A549 (cell line): ENCODE measurements around the gene SLC5A10. TPM values are rescaled to one million over a fixed set of nuclear protein-coding genes. Genes with fewer than 3 reads are reported as not detected.
"Not testable (repeated sequence)": the region's sequence is repeated elsewhere in the genome, so short reads cannot be mapped to it uniquely, and the experiment has no call there.

ENCODE experiments used
- ATAC-seq, 2 experiments: fragments of 200-7000 bp in 1 of 2; fragments of >200 bp in 1 of 2; cut with Nextera tagmentation in 1 of 2; cut with Tn5 transposase in 1 of 2; 3 replicates each; pipeline versions ENCODE4 v1.8.0 to v1.9.1; 2018 to 2020; ENCODE audit warnings: mild to moderate bottlenecking in 1 of 2, moderate library complexity in 1 of 2
- CTCF ChIA-PET: fragments of 300-600 bp; sonication (Branson Sonifier 250); formaldehyde crosslinking; extraction: SDS; loops from one replicate; lab custom pipeline; 2021; ENCODE audit warnings: antibody characterized with exemption, inconsistent platforms; lab: Yijun Ruan, JAX
- POLR2A ChIA-PET: fragments of 350-600 bp; formaldehyde crosslinking; extraction: SDS; loops from one replicate; lab custom pipeline; 2021; ENCODE audit warnings: antibody characterized with exemption, inconsistent platforms; lab: Yijun Ruan, JAX
- DNase-seq, 2 experiments: peaks; one replicate each; pipeline versions ENCODE4 v3.0.0 to v3.0.0-alpha.2; 2011 to 2016; ENCODE audit warnings: low read depth in 1 of 2, low spot score in 1 of 2
- FAIRE-seq: peaks from 2 replicates; lab custom pipeline; 2011; peaks lifted over from hg19 to GRCh38; lab: Jason Lieb, UNC
- H3K27ac ChIP-seq, 2 experiments: fragments of >200 bp; sonication (Bioruptor Twin); formaldehyde crosslinking; 3 replicates each; pipeline ENCODE4 v1.5.1; 2016 to 2017
- H3K4me1 ChIP-seq: fragments of >200 bp; sonication (Bioruptor Twin); formaldehyde crosslinking; 3 replicates; pipeline ENCODE4 v1.6.1; 2016
- H3K4me2 ChIP-seq: fragments of >200 bp; sonication (Bioruptor Twin); formaldehyde crosslinking; 3 replicates; pipeline ENCODE4 v1.6.1; 2016
- H3K4me3 ChIP-seq: fragments of >200 bp; sonication (Bioruptor Twin); formaldehyde crosslinking; 3 replicates; pipeline ENCODE4 v1.5.1; 2016
- H3K9me3 ChIP-seq: fragments of >200 bp; sonication (Bioruptor Twin); formaldehyde crosslinking; 3 replicates; pipeline ENCODE4 v1.6.1; 2016
- BHLHE40 ChIP-seq: IDR thresholded peaks from 2 replicates; pipeline ENCODE4 v1.6.1; 2012; ENCODE audit warnings: low read depth, low read length, inconsistent platforms
- CBX2 ChIP-seq: fragments of 200-600 bp; sonication (generic); IDR thresholded peaks from 2 replicates; pipeline ENCODE4 v1.6.1; 2016; ENCODE audit warnings: low read depth, mild to moderate bottlenecking, borderline replicate concordance
- CEBPB ChIP-seq, 2 experiments: fragments of >200 bp in 1 of 2; sonication (Bioruptor Twin) in 1 of 2; formaldehyde crosslinking in 1 of 2; IDR thresholded peaks; 2 replicates each; pipeline ENCODE4 v1.6.1; 2012 to 2016
- CHD4 ChIP-seq: fragments of 200-600 bp; sonication (generic); IDR thresholded peaks from 2 replicates; pipeline ENCODE4 v1.6.1; 2016; ENCODE audit warnings: antibody characterized with exemption, mild to moderate bottlenecking, borderline replicate concordance
- EHMT2 ChIP-seq: fragments of 200-600 bp; sonication (generic); IDR thresholded peaks from 2 replicates; pipeline ENCODE4 v1.6.1; 2016; ENCODE audit warnings: antibody characterized with exemption, low read depth, mild to moderate bottlenecking, moderate library complexity
- EP300 ChIP-seq, 2 experiments: fragments of >200 bp; sonication (Bioruptor Twin); formaldehyde crosslinking; IDR thresholded peaks; 2 replicates in 1 of 2; 3 replicates in 1 of 2; pipeline ENCODE4 v1.6.1; 2016 to 2017
- FOSL2 ChIP-seq, 2 experiments: fragments of 450-650 bp in 1 of 2; fragments of >200 bp in 1 of 2; sonication (Bioruptor Twin) in 1 of 2; formaldehyde crosslinking; IDR thresholded peaks; 2 replicates each; pipeline versions ENCODE4 v1.5.0 to v1.6.1; 2016 to 2020; ENCODE audit warnings: mild to moderate bottlenecking in 1 of 2, moderate library complexity in 1 of 2
- HOXA7 ChIP-seq: fragments of 250-450 bp; sonication (Bioruptor Pico); IDR thresholded peaks from 2 replicates; pipeline ENCODE4 v1.5.0; 2020; ENCODE audit warnings: mild to moderate bottlenecking, moderate library complexity
- HOXB13 ChIP-seq: fragments of 250-450 bp; sonication (Bioruptor Pico); IDR thresholded peaks from 2 replicates; pipeline ENCODE4 v1.5.0; 2020; ENCODE audit warnings: low read depth, mild to moderate bottlenecking, moderate library complexity
- POLR2AphosphoS2 ChIP-seq: conservative IDR thresholded peaks from 2 replicates; pipeline ENCODE4 v1.6.1; 2012; ENCODE audit warnings: low read length, improper control_type of control experiment, inconsistent platforms
- RAD21 ChIP-seq, 2 experiments: fragments of >200 bp in 1 of 2; sonication (Bioruptor Twin) in 1 of 2; formaldehyde crosslinking in 1 of 2; IDR thresholded peaks in 1 of 2; conservative IDR thresholded peaks in 1 of 2; 2 replicates in 1 of 2; 3 replicates in 1 of 2; pipeline ENCODE4 v1.6.1; 2012 to 2018; ENCODE audit warnings: inconsistent platforms in 1 of 2
- RCOR1 ChIP-seq: fragments of 150-350 bp; IDR thresholded peaks from 2 replicates; pipeline ENCODE4 v1.6.1; 2014; ENCODE audit warnings: antibody characterized with exemption, low read length, low read depth
- TFCP2L1 ChIP-seq: fragments of 250-450 bp; sonication (Bioruptor Pico); IDR thresholded peaks from 2 replicates; pipeline ENCODE4 v1.5.0; 2021; ENCODE audit warnings: mild to moderate bottlenecking
- ZNF302 ChIP-seq: fragments of 250-450 bp; sonication (Bioruptor Pico); IDR thresholded peaks from 2 replicates; pipeline ENCODE4 v1.9.0; 2021; ENCODE audit warnings: inconsistent platforms, mild to moderate bottlenecking, moderate library complexity
- WGBS: methylation state at CpG from one replicate; pipeline ENCODE4 v1.1.6; 2017; ENCODE audit errors: missing lambda C conversion rate; 5-methylcytosine and 5-hydroxymethylcytosine counted together
- polyA plus RNA-seq, 4 experiments: library from polyadenylated mRNA; depleted of rRNA in 3 of 4; stranded (reverse); fragments of >200 nt; fragmentation: RNase III in 1 of 4; extraction: RNeasy Plus Mini Kit Qiagen cat#74134 plus additional on column Dnase treatment in 1 of 4; gene quantifications; 2 replicates in 3 of 4; 3 replicates in 1 of 4; pipeline ENCODE4 v1.2.3, GENCODE V29; 2011 to 2017
- TF ChIP-seq, protein P1 (sequence below): fragments of >200 bp; sonication (Bioruptor Twin); formaldehyde crosslinking; IDR thresholded peaks from 3 replicates; pipeline ENCODE4 v1.6.1; 2016
- TF ChIP-seq, protein P2 (sequence below): fragments of >200 bp; sonication (Bioruptor Twin); formaldehyde crosslinking; IDR thresholded peaks from 3 replicates; pipeline ENCODE4 v1.5.1; 2016

Gene SLC5A10
- polyA plus RNA-seq, 2 of the 4 experiments (the other 2 are of a cell fraction): 0.15 to 0.28 TPM

DNA sequence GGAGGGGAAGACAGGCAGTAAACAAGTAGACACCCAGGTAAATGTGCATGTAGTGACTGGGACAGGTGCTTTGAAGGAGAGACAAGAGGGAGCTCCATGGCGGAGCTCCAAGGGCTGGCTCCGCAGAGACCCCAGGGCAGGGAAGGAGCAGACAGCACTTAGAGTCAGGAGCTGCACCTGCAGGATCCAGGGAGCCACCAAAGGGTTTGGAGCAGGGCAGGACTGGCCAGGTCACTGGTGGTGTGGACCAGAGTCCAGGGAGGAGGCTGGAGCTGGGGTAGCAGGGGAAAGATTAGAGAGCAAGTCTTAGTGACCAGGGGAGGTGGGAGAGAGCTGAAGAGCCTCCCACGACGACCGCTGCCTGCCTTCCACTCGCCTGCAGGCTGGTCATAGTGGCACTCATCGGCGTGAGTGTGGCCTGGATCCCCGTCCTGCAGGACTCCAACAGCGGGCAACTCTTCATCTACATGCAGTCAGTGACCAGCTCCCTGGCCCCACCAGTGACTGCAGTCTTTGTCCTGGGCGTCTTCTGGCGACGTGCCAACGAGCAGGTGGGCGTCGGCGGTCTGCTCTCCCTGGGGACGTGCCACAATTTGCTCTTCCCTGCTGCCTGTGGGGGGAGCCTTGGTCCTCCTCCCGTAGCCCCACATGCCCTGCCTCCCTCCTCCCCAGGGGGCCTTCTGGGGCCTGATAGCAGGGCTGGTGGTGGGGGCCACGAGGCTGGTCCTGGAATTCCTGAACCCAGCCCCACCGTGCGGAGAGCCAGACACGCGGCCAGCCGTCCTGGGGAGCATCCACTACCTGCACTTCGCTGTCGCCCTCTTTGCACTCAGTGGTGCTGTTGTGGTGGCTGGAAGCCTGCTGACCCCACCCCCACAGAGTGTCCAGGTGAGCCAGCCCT lies 67.3 kb downstream of the SLC5A10 start:
- FAIRE-seq (no peak), DNase-seq (no peak), ATAC-seq (no peak)
- 67% methylated on average over 27 of the region's 27 CpGs for WGBS
- Histone ChIP-seq H3K9me3 (no peaks in the 10 kb centered on the region), H3K4me2 (no peak overlapping the region), H3K4me3 (no peak overlapping the region), H3K4me1 (peaks cover 6% of the 10 kb centered on the region; the same call in 2 of the 3 replicates), H3K27ac (0 out of 6 replicates have a peak overlapping the region, but pooled peaks of 1 of the 2 experiments have one; percentile 5)
- TF ChIP-seq, protein P1, sequence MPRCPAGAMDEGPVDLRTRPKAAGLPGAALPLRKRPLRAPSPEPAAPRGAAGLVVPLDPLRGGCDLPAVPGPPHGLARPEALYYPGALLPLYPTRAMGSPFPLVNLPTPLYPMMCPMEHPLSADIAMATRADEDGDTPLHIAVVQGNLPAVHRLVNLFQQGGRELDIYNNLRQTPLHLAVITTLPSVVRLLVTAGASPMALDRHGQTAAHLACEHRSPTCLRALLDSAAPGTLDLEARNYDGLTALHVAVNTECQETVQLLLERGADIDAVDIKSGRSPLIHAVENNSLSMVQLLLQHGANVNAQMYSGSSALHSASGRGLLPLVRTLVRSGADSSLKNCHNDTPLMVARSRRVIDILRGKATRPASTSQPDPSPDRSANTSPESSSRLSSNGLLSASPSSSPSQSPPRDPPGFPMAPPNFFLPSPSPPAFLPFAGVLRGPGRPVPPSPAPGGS: no peak
- TF ChIP-seq FOSL2 (IDR thresholded peaks at IDR 0.05) (no peak), FOSL2 (CRISPR knock-in tag; IDR thresholded peaks at IDR 0.05) (no peak), EHMT2 (no peak), CHD4 (no peak), EP300 (IDR thresholded peaks at IDR 0.05) (no peak), RAD21 (conservative IDR thresholded peaks at IDR 0.05 in 1 of 2, IDR thresholded peaks at IDR 0.05 in 1 of 2) (no peak), HOXB13 (CRISPR knock-in tag) (no peak), RCOR1 (no peak), TFCP2L1 (CRISPR knock-in tag) (no peak)
- TF ChIP-seq, protein P2, sequence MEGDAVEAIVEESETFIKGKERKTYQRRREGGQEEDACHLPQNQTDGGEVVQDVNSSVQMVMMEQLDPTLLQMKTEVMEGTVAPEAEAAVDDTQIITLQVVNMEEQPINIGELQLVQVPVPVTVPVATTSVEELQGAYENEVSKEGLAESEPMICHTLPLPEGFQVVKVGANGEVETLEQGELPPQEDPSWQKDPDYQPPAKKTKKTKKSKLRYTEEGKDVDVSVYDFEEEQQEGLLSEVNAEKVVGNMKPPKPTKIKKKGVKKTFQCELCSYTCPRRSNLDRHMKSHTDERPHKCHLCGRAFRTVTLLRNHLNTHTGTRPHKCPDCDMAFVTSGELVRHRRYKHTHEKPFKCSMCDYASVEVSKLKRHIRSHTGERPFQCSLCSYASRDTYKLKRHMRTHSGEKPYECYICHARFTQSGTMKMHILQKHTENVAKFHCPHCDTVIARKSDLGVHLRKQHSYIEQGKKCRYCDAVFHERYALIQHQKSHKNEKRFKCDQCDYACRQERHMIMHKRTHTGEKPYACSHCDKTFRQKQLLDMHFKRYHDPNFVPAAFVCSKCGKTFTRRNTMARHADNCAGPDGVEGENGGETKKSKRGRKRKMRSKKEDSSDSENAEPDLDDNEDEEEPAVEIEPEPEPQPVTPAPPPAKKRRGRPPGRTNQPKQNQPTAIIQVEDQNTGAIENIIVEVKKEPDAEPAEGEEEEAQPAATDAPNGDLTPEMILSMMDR: no peak
- ChIA-PET CTCF (interaction anchor here (13.6 kb wide), 1 partner anchor 57 kb away, joined by 110 read pairs; no protein-coding TSS in a partner anchor), POLR2A (no interaction called here)

DNA sequence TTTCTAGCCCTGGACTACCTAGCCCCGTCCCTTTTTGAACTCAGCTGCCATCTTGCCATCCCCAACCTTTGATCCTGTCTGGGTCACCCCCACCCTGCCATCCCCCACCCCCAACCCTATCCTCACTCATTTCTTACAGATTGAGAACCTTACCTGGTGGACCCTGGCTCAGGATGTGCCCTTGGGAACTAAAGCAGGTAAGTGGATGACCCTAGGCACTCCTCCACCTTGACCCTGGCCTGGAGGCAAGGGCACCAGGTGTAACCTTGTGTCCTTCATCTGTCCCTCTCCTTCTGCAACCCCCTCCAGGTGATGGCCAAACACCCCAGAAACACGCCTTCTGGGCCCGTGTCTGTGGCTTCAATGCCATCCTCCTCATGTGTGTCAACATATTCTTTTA lies 68.1 kb downstream of the SLC5A10 start:
- CTCF ChIA-PET: interaction anchor here (0.6 to 1.7 kb wide), 2 partner anchors 12 to 59 kb away, joined by 3 to 9 read pairs; no protein-coding TSS in a partner anchor
- Histone ChIP-seq H3K4me3 (no peak overlapping the region), H3K4me2 (no peak overlapping the region), H3K9me3 (no peaks in the 10 kb centered on the region), H3K27ac (no peak overlapping the region), H3K4me1 (peaks cover 6% of the 10 kb centered on the region; the same call in 2 of the 3 replicates)
- 87% methylated on average over 3 of the region's 3 CpGs for WGBS
- no peak for DNase-seq
- FAIRE-seq: no peak
- ATAC-seq: no peak
- POLR2A ChIA-PET: no interaction called here
- no peak for TF ChIP-seq CBX2
- TF ChIP-seq HOXA7 (CRISPR knock-in tag): no peak
- TF ChIP-seq ZNF302 (CRISPR knock-in tag): no peak
- TF ChIP-seq RAD21 (conservative IDR thresholded peaks at IDR 0.05 in 1 of 2, IDR thresholded peaks at IDR 0.05 in 1 of 2): no peak
- TF ChIP-seq POLR2AphosphoS2: no peak
- TF ChIP-seq CEBPB (IDR thresholded peaks at IDR 0.05): no peak
- TF ChIP-seq BHLHE40: no peak

DNA sequence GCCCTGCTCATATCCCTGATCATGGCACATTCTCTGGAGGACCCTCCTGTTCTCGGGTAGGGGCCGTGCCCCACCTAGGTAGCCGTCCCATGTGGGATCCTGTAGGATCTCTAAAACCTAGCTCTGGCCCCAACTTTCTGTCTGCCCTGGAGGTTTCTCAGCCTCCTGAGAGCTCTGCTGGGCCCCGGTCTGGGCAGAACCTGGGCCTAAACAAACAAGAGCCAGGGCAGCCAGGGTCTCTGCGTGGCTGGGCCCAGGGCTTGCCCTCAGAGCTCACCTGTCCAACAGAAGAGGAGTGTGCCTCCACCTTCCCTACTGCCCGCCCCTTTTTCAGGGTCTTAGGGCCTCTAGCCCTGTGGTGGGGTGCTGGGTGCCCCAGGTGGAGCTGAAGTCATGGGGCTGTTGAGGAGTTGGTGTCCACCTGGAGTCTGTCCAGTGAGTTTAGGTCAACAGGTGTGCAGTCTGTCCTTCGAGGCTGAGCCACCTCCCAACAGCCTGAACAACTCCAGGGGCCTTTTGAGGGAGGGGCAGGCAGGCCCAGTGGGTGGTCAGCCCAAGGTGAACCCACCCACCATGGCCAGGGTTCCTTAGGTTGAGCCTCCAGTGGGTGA lies 69.2 kb downstream of the SLC5A10 start:
- ATAC-seq, H3K4me1 ChIP-seq, POLR2A ChIA-PET, H3K9me3 ChIP-seq, H3K4me2 ChIP-seq, FAIRE-seq, DNase-seq, H3K27ac ChIP-seq, H3K4me3 ChIP-seq: not testable (repeated sequence)
- CTCF ChIA-PET: interaction anchor here (1.3 to 1.7 kb wide), 2 partner anchors 53 to 60 kb away, joined by 3 to 9 read pairs; no protein-coding TSS in a partner anchor
- 80% methylated on average over 6 of the region's 7 CpGs for WGBS
